8988T (cell line): ENCODE measurements around the gene MACROD2.

Source experiments
- DNase-seq: peaks from one replicate; pipeline ENCODE4 v3.0.0; 2011

The MACROD2 gene

GRCh38 chr20:15253431-15253830 is 1258.1 kb downstream of the MACROD2 start:
- no peak for DNase-seq

DNA sequence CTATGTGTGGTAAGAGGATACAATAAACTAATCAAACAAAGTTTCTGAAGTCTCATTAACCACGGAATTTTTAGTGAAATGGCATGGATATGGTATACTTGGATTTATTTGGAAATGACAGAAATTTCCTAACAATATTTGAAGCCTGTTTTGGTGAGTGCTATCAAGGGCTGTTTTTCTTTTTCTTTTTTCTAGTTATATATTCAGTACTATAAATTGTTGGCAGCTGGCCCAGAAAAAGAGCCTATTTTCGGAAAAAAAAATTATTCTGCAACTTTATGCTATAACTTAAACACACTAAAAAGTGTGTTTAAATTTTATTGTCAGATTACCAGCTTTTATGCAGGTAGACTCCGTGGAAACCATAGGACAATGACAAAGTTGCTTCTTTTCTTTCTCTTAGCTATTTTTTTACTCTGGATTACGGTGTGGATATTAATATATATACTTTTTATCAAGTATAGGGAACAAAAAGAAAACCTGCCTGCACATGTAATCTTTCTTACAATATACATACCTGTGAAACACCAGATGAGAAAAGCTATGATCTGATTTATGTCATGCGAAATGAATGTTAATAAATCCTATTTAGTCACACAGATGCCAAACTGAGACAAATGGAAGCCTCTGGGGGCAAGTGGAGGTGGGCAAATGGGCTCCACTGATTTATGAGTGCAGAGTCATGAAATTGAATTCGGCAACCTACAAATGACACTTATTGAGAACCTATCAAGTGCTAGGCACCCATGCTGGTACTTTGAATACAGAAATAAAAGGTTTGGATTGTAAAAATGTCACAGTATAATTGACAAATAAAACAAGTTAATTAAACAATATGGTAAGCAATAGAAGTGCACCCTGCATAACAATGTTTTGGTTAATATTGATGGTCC is 1261.6 kb downstream of the MACROD2 start:
- DNase-seq, result no peak

GRCh38 chr20:15257569-15257870 is 1262.2 kb downstream of the MACROD2 start:
- DNase-seq, result no peak

- no peak for DNase-seq
Measured at GRCh38 chr20:15265581-15266309, 1270.4 kb downstream of the MACROD2 start.

DNA sequence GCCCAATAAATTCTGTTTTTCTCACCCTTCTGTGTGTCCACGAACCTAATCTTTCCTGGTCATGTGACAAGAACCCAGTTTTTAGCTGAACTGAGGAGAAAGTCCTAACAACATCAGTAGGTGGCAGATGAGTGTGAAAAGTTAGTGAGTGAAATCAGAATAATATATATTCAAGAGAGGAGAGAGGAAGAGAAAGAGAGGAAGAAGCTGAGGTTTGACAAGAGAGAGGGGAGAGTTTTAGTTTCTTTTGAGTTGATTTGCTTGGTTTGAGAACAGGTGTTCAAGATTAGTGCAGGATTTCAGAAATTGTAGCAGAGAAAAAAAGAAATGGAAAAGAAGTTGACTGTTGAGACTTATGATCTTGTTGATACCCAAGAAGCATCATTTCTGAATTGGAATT is 1272.6 kb downstream of the MACROD2 start:
- DNase-seq, result no peak

DNA sequence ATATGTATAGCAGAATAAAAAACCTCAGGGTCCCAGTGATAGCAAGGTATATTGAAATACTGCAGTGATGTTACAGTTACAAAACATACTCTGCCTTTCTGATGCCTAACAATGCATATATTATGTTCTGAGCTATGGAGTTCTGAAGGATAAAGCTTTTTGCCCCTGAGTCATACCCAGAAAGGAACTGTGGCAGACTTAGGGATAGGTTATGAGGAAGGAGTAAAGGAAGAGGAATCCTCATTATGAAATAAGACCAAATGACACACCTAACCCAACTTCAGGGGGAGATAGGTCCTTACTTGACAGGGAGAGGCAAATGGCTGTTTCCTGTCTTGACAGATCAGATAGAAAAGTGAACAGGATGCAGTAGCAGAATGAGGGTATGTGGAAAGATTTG is 1282.7 kb downstream of the MACROD2 start:
- DNase-seq, result no peak

- DNase-seq, result no peak
Measured at GRCh38 chr20:15287329-15287728, 1292.0 kb downstream of the MACROD2 start.

DNA sequence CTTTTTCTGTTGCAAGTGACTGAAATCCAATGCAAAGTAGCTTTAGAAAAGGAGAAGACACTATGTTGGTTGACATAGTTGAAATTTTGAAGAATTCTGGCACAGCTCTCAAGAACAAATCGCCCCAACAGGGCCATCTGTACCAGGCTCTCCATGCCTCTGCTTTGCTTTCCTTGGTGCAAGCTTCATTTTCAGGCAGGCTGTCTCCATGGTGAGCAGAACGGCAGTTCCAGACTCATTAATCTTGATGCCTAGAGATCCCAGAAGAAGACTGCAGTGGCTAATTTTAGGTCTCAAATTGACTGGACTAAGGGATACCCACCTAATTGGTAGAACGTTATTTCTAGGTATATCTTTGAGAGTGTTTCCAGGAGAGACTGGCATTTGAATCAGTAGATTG is 1292.8 kb downstream of the MACROD2 start:
- DNase-seq, result no peak

- no peak for DNase-seq
Measured at GRCh38 chr20:15289337-15289736, 1294.0 kb downstream of the MACROD2 start.

- DNase-seq, result no peak
Measured at GRCh38 chr20:15292405-15292804, 1297.1 kb downstream of the MACROD2 start.

DNA sequence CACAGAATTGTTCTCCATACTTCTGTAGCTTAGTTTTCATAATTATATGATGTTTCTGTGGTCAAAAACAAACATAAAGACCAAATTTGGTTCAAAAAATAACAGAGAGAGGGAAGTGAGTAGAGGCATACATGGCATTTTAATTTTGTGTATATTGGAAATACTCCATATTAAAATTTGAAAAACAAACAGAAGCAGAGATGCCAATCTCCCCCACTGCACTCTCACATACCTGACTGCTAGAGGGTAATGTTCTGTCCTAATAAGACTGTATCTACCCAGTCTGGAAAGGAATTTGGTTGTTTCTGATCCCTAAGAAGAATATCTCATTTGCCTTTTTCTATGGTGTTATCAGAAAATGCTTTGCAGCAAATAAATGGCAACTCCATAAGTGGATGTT is 1301.1 kb downstream of the MACROD2 start:
- no peak for DNase-seq

DNA sequence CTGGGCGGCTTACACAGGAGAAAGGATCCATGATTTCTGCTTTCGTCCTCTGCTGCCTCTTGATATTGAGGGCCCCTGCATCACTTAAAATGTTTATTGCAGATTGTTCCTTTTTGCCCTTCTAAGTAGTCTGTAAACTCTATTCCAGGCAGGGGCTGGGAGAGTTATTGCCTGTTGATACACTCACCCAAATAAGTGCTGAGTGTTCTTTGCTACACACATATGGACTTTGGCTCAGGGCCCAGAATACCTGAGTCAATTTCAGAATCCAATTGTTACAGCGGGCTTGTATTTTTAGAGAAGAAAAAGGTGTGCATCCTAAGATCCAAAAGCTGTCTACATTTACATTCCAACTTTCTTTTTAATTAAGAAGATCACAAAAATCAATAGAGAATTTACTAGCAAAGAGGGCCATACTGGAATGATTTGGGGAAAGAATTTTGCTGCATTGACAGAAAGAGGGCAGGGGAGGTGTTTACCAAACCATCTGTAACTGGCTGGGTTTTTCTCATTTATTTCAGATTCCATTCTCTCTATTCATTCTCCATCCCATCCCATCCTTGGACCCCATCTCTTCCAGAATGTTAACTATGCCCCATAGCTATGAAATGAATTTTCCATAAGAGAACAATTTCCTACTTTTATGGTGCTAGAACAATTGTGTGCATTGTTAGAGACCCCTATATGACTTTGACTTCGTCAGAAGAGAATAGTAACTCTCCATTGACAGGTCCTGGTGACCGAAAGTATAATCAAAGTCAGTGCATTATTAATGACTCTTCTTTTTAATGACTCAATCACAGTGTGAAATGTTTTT is 1302.0 kb downstream of the MACROD2 start:
- no peak for DNase-seq

DNA sequence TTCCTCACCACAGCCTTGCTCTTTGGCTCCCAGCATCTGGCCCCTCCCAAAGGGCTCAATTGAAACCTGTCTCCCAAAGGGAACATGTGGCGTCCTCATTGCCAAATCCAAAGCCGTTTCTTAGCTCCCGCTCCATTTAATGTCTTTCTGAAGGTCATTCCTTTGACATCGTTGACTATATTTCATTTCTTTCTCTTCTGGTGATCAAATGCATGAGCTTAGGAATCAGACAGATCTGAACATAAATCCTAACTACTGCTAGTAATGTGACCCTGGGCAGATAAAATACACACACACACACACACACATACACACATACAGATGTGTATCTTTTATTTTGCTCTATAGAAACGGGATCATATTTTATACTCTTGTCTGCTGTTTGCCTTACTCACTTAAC is 1306.8 kb downstream of the MACROD2 start:
- DNase-seq, result no peak

- DNase-seq, result no peak
Measured at GRCh38 chr20:15310361-15310760, 1315.0 kb downstream of the MACROD2 start.

DNA sequence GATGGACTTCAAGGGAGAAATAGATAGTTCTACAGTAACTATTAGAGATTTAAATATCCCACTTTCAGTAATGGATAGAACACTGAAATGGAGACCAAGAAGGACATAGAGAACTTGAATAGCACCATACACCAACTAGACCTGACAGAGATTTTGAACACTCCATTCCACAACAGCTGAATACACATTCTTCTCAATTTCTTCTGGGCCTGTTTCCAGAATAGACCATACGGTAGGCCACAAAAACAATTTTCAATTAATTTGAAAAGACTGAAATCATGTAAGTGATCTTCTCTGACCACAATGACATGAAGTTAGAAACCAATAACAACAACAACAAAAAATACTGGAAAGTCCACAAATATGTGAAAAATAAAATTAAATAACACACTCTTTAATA is 1321.2 kb downstream of the MACROD2 start:
- DNase-seq, result no peak

DNA sequence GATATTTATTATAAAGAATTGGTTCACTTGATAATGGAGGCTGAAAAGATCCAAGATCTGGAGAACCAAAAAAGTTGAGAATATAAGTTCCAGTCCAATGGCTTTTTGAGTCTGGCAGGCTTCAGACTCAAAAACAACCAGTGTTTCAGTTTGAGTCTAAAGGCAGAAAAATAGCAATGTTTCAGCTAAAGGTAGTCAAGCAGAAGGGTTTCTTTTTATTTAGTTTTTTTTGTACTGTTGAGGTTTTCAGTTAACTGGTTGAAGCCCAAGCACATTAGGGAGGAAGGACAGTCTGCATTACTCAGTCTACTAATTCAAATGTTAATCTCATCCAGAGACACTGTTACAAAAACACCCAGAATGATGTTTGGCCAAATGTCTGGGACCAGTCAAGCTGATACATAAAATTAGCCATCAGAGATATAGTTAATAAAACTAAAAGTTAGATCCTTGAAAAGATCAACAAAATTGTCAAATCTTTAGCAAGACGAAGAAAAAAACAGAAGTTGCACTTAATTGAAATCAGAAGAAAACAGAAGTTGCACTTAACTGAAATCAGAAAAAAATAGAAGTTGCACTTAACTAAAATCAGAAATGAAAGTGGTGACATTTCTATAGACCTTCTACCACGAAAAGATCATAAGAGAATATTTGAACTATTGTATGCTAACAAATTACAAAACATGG is 1322.4 kb downstream of the MACROD2 start:
- DNase-seq, result no peak

DNA sequence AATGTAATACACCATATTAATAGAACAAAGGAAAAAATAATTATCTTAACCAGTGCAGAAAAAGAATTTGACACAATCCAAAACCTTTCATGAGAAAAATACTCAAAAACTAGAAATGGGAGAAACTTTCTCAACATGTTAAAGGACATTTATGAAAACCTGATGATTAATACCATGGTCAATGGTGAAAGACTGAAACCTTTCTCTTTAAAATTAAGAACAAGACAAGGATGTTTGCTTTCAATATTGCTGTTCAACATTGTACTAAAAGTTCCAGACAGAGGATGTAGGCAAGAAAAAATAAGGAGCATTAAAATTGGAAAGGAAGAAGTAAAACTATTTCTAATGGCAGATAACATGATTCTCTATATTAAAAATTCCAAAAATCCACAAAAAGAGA is 1323.4 kb downstream of the MACROD2 start:
- DNase-seq, result no peak

GRCh38 chr20:15319439-15319838 is 1324.1 kb downstream of the MACROD2 start:
- no peak for DNase-seq

DNA sequence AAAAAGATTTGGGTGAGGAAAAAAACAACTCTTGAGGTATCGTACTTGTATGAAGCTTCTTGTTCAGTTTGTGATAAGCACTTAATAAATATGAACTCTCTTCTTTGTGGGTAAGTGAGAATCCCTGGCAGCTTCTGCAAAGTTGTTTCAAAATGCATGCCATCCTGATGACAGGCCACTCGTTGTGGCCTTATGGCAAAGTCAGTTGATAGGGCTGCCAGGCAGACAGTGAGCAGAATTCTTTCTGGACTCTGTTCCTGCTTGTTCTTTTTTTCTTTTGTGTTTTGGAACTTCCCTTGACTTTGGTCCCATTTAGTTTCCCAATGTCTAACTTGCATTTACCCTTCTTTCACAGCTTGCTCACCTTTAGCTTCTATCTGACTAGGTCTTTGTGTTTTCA is 1325.6 kb downstream of the MACROD2 start:
- DNase-seq, result no peak

DNA sequence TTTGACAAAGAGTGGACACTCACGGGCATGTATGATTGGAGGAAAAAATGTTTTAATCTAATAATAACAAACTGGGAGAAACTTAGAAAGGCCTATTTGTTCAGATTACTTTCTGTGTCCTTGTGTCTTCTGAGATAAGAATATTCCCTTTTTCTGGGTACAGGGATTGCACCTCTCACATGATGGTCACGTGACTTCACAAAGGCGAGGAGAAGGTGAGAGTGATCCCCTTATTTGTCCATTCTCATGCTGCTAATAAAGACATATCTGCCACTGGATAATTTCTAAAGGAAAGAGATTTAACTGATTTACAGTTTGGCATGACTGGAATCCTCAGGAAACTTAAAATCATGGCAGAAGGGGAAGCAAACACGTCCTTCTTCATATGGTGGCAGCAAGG is 1331.8 kb downstream of the MACROD2 start:
- DNase-seq, result no peak

DNA sequence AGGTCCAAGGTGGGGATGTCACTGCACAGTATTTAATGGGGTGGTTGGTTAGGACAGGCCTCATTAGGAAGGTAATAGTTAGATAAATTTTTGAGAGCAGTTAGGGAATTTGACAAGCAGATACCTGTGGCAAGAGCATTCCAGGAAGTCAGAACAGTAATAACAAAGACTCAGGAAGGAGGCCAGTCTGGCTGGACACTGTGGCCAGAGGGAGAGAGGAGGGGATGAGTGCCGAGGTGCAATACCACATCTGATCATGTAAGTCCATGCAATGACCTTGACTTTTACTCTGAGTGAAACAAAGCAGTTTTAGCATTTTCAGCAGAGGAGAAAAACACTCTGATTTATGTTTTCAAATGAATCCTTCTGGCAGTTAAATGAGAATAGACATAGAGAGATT is 1332.8 kb downstream of the MACROD2 start:
- no peak for DNase-seq

GRCh38 chr20:15332711-15333160 is 1337.4 kb downstream of the MACROD2 start:
- DNase-seq, result no peak

GRCh38 chr20:15333170-15333569 is 1337.9 kb downstream of the MACROD2 start:
- DNase-seq, result no peak
